ENCODE measurements around the gene HOTAIR. TPM values are rescaled to one million over a fixed set of nuclear protein-coding genes. Genes with fewer than 3 reads are reported as not detected.

The HOTAIR gene
- total and polyA plus RNA-seq, 8 donors, result not detected

DNA sequence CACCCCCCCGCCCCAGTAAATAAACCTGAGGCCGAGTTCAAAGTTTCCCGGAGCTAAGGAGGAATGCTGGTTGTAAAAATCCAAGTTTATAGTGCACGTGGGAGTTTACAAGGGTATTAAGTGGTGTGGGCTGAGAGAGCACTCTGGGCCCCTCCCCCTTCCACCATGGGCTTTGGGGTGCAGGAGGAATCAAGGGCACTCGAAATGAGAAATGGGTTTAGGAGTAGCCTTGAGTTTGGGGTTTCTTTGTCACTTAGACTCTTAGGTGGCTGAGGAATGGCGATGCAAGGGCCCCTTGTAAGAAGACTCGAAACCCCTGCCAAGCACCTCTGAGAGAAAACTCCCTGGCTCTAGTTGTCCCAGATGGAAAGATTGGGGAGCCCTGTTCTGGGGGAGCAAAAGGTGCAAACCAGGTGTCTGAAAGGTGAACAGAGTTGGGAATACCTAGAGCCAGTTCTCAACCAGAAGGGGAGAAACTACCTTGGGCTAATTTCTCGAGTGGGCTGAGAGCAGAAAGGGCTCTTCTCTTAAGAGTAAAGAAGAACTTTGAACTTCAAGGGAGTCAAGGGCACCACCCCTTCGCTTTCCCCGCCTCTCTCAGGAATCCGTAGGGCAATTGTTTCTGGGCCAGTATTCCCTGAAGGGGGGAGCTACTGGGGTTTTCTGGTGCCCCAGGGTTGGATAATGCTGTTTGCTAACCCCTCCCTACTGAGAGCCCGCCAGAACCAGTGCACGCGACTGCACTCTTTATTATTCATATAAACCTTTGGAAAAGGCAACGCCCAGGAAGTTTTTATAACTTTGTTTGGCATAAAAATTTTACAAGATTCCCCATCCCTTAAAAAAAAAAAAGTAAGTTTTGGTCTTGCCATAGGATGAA lies 4.0 kb upstream of the HOTAIR start:
- Histone ChIP-seq H3K9me3 (peaks cover 0 to 7% (median 1%) of the 10 kb centered on the region in 4 donors), H3K27me3 (peaks cover 44 to 100% (median 99%) of the 10 kb centered on the region in 3 donors), H3K4me3 (no peak overlapping the region), H3K36me3 (no peaks in the 10 kb centered on the region), H3K4me1 (peaks cover 18 to 33% (median 24%) of the 10 kb centered on the region in 4 donors), H3K27ac (no peak overlapping the region)
- WGBS, 5 donors, result 5 to 8% (median 6%) methylated on average over 15 of the region's 15 CpGs
- intact Hi-C loops (cut with DNase I; ENCODE audit: low total_unique reads), result no loop called here
- TF ChIP-seq POLR2A (IDR thresholded peaks at IDR 0.05) (no peak), EP300 (IDR thresholded peaks at IDR 0.05) (no peak), POLR2AphosphoS5 (IDR thresholded peaks at IDR 0.05) (no peak)
- TF ChIP-seq, protein P1, sequence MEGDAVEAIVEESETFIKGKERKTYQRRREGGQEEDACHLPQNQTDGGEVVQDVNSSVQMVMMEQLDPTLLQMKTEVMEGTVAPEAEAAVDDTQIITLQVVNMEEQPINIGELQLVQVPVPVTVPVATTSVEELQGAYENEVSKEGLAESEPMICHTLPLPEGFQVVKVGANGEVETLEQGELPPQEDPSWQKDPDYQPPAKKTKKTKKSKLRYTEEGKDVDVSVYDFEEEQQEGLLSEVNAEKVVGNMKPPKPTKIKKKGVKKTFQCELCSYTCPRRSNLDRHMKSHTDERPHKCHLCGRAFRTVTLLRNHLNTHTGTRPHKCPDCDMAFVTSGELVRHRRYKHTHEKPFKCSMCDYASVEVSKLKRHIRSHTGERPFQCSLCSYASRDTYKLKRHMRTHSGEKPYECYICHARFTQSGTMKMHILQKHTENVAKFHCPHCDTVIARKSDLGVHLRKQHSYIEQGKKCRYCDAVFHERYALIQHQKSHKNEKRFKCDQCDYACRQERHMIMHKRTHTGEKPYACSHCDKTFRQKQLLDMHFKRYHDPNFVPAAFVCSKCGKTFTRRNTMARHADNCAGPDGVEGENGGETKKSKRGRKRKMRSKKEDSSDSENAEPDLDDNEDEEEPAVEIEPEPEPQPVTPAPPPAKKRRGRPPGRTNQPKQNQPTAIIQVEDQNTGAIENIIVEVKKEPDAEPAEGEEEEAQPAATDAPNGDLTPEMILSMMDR (IDR thresholded peaks at IDR 0.05), result no peak
- DNase-seq, result peak in 1 of 2 donors; percentile 66

- Histone ChIP-seq H3K27me3 (peaks cover 43 to 100% (median 99%) of the 10 kb centered on the region in 3 donors), H3K27ac (no peak overlapping the region), H3K4me3 (no peak overlapping the region), H3K4me1 (peaks cover 23 to 40% (median 29%) of the 10 kb centered on the region in 4 donors), H3K9me3 (peaks cover 0 to 16% (median 1%) of the 10 kb centered on the region in 4 donors), H3K36me3 (no peaks in the 10 kb centered on the region)
- no peak for DNase-seq
- intact Hi-C loops (cut with DNase I; ENCODE audit: low total_unique reads), result no loop called here
- 4 to 6% (median 4%) methylated on average over 11 of the region's 11 CpGs for WGBS, 5 donors
- TF ChIP-seq, protein P1 (IDR thresholded peaks at IDR 0.05), result no peak
- TF ChIP-seq POLR2A (IDR thresholded peaks at IDR 0.05), result no peak
- TF ChIP-seq EP300 (IDR thresholded peaks at IDR 0.05), result no peak
- no peak for TF ChIP-seq POLR2AphosphoS5 (IDR thresholded peaks at IDR 0.05)
Measured at GRCh38 chr12:53977596-53978445, 3.1 kb upstream of the HOTAIR start.

GRCh38 chr12:53976823-53977595 lies 2.3 kb upstream of the HOTAIR start:
- Histone ChIP-seq H3K36me3 (no peaks in the 10 kb centered on the region), H3K27me3 (peaks cover 36 to 100% (median 99%) of the 10 kb centered on the region in 3 donors), H3K27ac (no peak overlapping the region), H3K4me3 (no peak overlapping the region), H3K4me1 (peaks cover 23 to 40% (median 30%) of the 10 kb centered on the region in 4 donors), H3K9me3 (peaks cover 0 to 18% (median under 1%) of the 10 kb centered on the region in 4 donors)
- DNase-seq, result no peak
- intact Hi-C loops (cut with DNase I; ENCODE audit: low total_unique reads), result no loop called here
- TF ChIP-seq POLR2A (IDR thresholded peaks at IDR 0.05), result no peak
- TF ChIP-seq POLR2AphosphoS5 (IDR thresholded peaks at IDR 0.05), result no peak
- TF ChIP-seq, protein P1 (IDR thresholded peaks at IDR 0.05), result no peak
- no peak for TF ChIP-seq EP300 (IDR thresholded peaks at IDR 0.05)
- 10 to 19% (median 12%) methylated on average over 9 of the region's 9 CpGs for WGBS, 5 donors

All from stomach (tissue), 9 donors.